OCI-LY7 (cell line): ENCODE results near the gene RAB26. TPM values are rescaled to one million over a fixed set of nuclear protein-coding genes. Genes with fewer than 3 reads are reported as not detected.

Experiments used
- BruUV-seq: library from RNA; stranded (reverse); fragments of 400-500 nt; replicated peaks from 2 replicates; lab custom pipeline; 2021; lab: Mats Ljungman, UMichigan
- CTCF ChIA-PET: fragments of 300-600 bp; sonication (Branson Sonifier 250); formaldehyde crosslinking; loops from one replicate; lab custom pipeline; 2022; ENCODE audit warnings: antibody characterized with exemption; ENCODE audit not compliant: unreplicated experiment; lab: Charles Lee
- POLR2A ChIA-PET: fragments of 300-600 bp; sonication (Branson Sonifier 250); formaldehyde crosslinking; loops from one replicate; lab custom pipeline; 2022; ENCODE audit warnings: antibody characterized with exemption; lab: Charles Lee
- DNase-seq: peaks from one replicate; pipeline ENCODE4 v3.0.0-alpha.2; 2015; ENCODE audit warnings: low spot score
- H2AFZ ChIP-seq: fragments of 200-600 bp; sonication (generic), shearing (Covaris generic); 2 replicates; pipeline ENCODE4 v1.6.1; 2014; ENCODE audit warnings: mild to moderate bottlenecking, antibody characterized with exemption, low read length, moderate library complexity
- H3K27ac ChIP-seq: fragments of 200-600 bp; sonication (generic); 2 replicates; pipeline ENCODE4 v1.5.1; 2014; ENCODE audit warnings: mixed run types, low read depth, mild to moderate bottlenecking, moderate library complexity, low read length, inconsistent platforms; ENCODE audit not compliant: poor library complexity, severe bottlenecking
- H3K36me3 ChIP-seq: fragments of 200-600 bp; sonication (generic); 2 replicates; pipeline ENCODE4 v1.6.1; 2014; ENCODE audit warnings: mild to moderate bottlenecking, antibody characterized with exemption, low read length, moderate library complexity, mixed read lengths; ENCODE audit not compliant: insufficient read depth
- H3K4me1 ChIP-seq: fragments of 200-600 bp; sonication (generic); 2 replicates; pipeline ENCODE4 v1.5.1; 2014; ENCODE audit warnings: mild to moderate bottlenecking, low read length; ENCODE audit not compliant: insufficient read depth, poor library complexity, severe bottlenecking
- H3K4me2 ChIP-seq: fragments of 200-600 bp; sonication (generic); 2 replicates; pipeline ENCODE4 v1.6.1; 2014; ENCODE audit warnings: mild to moderate bottlenecking, low read length
- H3K4me3 ChIP-seq: fragments of 200-600 bp; sonication (generic); 2 replicates; pipeline ENCODE4 v1.5.1; 2014; ENCODE audit warnings: mild to moderate bottlenecking, low read depth, low read length; ENCODE audit not compliant: poor library complexity, severe bottlenecking
- H3K79me2 ChIP-seq: fragments of 200-600 bp; sonication (generic); 2 replicates; pipeline ENCODE4 v1.6.1; 2016; ENCODE audit warnings: low read depth, mild to moderate bottlenecking, low read length, moderate library complexity, mixed read lengths; ENCODE audit not compliant: insufficient read depth
- H3K9me2 ChIP-seq: fragments of 200-600 bp; sonication (generic); 2 replicates; pipeline ENCODE4 v1.6.1; 2016; ENCODE audit warnings: mild to moderate bottlenecking, low read length, mixed read lengths; ENCODE audit not compliant: insufficient read depth
- H3K9me3 ChIP-seq: fragments of 200-600 bp; sonication (generic); 2 replicates; pipeline ENCODE4 v1.6.1; 2014; ENCODE audit warnings: mild to moderate bottlenecking, mixed run types, low read length, mixed read lengths
- H4K20me1 ChIP-seq: fragments of 200-600 bp; sonication (generic); 2 replicates; pipeline ENCODE4 v1.6.1; 2014; ENCODE audit warnings: mild to moderate bottlenecking, antibody characterized with exemption, low read length, moderate library complexity, mixed read lengths; ENCODE audit not compliant: insufficient read depth
- EZH2phosphoT487 ChIP-seq: fragments of 200-600 bp; sonication (generic); IDR thresholded peaks from 2 replicates; pipeline ENCODE4 v1.6.1; 2018; ENCODE audit warnings: low read depth, borderline replicate concordance, mild to moderate bottlenecking, mixed run types, antibody characterized with exemption, low read length, moderate library complexity, mixed read lengths
- intact Hi-C: fragments of 100-400 bp; cut with micrococcal nuclease; formaldehyde crosslinking; loops from one replicate; pipeline ENCODE4 v1.10.0; 2022; ENCODE audit not compliant: unreplicated experiment
- total RNA-seq, 2 experiments: library from RNA; depleted of rRNA in 1 of 2; stranded (reverse); fragments of >200 nt in 1 of 2; shearing (Covaris generic) in 1 of 2; gene quantifications; 2 replicates each; pipeline ENCODE4 v1.2.3, GENCODE V29; 2014 to 2022
- TF ChIP-seq, protein P1 (sequence below): fragments of 200-600 bp; sonication (generic); conservative IDR thresholded peaks from 2 replicates; pipeline ENCODE4 v1.5.1; 2014; ENCODE audit warnings: mild to moderate bottlenecking, antibody characterized with exemption, low read length, moderate library complexity, mixed read lengths

Gene RAB26
- total RNA-seq, 2 experiments from 2014 or later = 5.0 to 9.5 TPM

DNA sequence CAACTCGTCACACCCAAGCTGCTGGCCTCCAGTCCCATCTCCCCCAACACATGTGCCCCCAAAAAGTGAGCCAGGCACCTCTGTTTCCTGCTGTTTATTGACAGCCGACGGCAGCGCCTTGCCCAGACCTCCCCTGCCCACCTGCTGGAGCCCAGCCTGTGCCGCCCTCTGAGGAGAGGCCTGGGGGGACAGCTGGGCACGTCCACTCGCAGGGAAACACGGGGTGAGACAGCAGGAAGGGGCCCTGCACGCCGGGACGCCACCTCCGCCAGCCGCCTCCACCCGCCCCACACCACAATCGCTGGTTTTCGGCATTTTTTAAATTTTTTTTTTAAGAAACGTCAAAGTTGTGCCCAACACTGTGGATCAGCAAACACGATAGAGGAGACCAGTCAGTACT, 28.7 kb downstream of the RAB26 start:
- no peaks in the 10 kb centered on the region for H3K9me2 ChIP-seq
- POLR2A ChIA-PET = no interaction called here
- no peak for TF ChIP-seq EZH2phosphoT487
- TF ChIP-seq, protein P1, sequence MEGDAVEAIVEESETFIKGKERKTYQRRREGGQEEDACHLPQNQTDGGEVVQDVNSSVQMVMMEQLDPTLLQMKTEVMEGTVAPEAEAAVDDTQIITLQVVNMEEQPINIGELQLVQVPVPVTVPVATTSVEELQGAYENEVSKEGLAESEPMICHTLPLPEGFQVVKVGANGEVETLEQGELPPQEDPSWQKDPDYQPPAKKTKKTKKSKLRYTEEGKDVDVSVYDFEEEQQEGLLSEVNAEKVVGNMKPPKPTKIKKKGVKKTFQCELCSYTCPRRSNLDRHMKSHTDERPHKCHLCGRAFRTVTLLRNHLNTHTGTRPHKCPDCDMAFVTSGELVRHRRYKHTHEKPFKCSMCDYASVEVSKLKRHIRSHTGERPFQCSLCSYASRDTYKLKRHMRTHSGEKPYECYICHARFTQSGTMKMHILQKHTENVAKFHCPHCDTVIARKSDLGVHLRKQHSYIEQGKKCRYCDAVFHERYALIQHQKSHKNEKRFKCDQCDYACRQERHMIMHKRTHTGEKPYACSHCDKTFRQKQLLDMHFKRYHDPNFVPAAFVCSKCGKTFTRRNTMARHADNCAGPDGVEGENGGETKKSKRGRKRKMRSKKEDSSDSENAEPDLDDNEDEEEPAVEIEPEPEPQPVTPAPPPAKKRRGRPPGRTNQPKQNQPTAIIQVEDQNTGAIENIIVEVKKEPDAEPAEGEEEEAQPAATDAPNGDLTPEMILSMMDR = no peak
- no peak overlapping the region for H2AFZ ChIP-seq
- CTCF ChIA-PET = no interaction called here
- H3K4me2 ChIP-seq = no peak overlapping the region
- intact Hi-C loops = no loop called here
- no peak for DNase-seq
- no peaks in the 10 kb centered on the region for H4K20me1 ChIP-seq
- peaks cover 62% of the 10 kb centered on the region for H3K36me3 ChIP-seq
- H3K79me2 ChIP-seq = no peaks in the 10 kb centered on the region
- no peak overlapping the region for H3K4me3 ChIP-seq
- no peaks in the 10 kb centered on the region for H3K4me1 ChIP-seq
- no peak overlapping the region for H3K27ac ChIP-seq
- no peaks in the 10 kb centered on the region for H3K9me3 ChIP-seq
- BruUV-seq = no TSS peak

DNA sequence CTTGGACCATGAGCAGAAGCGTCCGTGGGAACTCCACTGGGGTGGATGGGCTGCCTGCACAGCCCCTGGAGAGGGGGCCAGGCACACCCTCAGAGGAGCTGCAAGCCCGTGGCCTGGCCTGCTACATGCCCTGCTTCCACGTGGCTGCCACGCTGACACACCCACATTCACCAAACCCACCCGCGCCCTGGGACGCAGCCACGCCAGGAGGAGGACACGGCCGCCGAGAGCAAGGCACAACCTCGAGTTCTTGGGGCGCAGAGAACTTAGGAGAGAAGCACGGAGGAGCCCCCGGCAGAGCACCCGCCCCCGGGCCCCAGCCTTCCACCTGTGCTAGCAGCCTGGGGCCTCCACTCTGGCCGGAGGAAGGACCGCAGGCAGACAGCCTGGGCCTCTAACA, 29.1 kb downstream of the RAB26 start:
- ChIA-PET CTCF (interaction anchor here (0.7 kb wide), 1 partner anchor 110 kb away, joined by 3 read pairs; no protein-coding TSS in a partner anchor), POLR2A (no interaction called here)
- no peaks in the 10 kb centered on the region for H3K79me2 ChIP-seq
- H2AFZ ChIP-seq = no peak overlapping the region
- no peak overlapping the region for H3K4me2 ChIP-seq
- no peak overlapping the region for H3K4me3 ChIP-seq
- H3K9me3 ChIP-seq = no peaks in the 10 kb centered on the region
- H3K4me1 ChIP-seq = no peaks in the 10 kb centered on the region
- no peak overlapping the region for H3K27ac ChIP-seq
- no peaks in the 10 kb centered on the region for H4K20me1 ChIP-seq
- no peak for DNase-seq
- intact Hi-C loops = no loop called here
- BruUV-seq = no TSS peak
- no peaks in the 10 kb centered on the region for H3K9me2 ChIP-seq
- no peak for TF ChIP-seq EZH2phosphoT487
- TF ChIP-seq, protein P1 = no peak
- H3K36me3 ChIP-seq = peaks cover 66% of the 10 kb centered on the region

DNA sequence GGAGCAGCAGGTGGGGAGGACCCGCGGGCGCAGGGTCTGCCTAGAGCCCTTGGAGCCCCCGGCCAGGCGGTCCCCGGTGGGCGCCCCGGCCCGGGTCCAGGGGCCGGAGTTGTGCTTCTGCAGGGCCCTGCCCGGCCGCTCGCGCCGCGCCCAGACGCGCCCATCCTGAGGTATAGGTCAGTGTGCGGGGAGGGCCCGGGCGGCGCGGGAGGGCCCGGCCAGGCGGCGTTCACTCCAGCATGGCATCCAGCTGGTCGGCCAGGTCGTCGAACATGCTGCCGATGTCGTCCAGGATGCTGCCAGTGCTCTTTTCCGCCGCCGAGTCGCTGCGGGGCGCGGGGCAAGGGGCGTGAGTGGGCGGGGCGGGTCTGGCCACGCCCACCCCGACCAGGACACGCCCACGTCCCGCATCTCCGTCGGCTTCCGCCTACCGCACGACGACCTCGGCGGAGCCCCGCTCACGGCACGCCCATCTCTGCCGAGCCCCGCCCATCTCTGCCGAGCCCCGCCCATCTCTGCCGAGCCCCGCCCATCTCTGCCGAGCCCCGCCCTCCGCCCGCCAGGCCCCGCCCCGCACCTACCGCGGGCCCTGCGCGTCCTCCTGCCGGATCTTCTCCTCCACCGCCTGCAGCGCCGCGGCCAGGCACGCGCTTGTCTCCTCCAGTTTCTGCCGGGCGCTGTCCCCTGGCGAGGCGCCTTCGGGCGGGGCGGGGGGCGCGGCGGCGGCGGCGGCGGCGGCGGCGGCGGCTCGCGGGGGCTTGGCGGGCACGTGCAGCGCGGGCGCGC, 30.1 kb downstream of the RAB26 start:
- Histone ChIP-seq H3K4me3 (no peak overlapping the region), H3K9me3 (no peaks in the 10 kb centered on the region), H3K9me2 (no peaks in the 10 kb centered on the region), H3K4me2 (no peak overlapping the region), H3K79me2 (no peaks in the 10 kb centered on the region), H2AFZ (no peak overlapping the region), H4K20me1 (no peaks in the 10 kb centered on the region), H3K4me1 (no peaks in the 10 kb centered on the region), H3K27ac (no peak overlapping the region), H3K36me3 (peaks cover 59% of the 10 kb centered on the region)
- intact Hi-C loops = no loop called here
- TF ChIP-seq, protein P1 = no peak
- TF ChIP-seq EZH2phosphoT487 = no peak
- ChIA-PET CTCF (no interaction called here), POLR2A (no interaction called here)
- no TSS peak for BruUV-seq
- DNase-seq = no peak
